ENCODE data around the gene SLC26A1. TPM values are rescaled to one million over a fixed set of nuclear protein-coding genes. Genes with fewer than 3 reads are reported as not detected.

The SLC26A1 gene
- total RNA-seq, 4 donors from 2014 or later, result 0.44 to 0.57 TPM; not detected in 2

DNA sequence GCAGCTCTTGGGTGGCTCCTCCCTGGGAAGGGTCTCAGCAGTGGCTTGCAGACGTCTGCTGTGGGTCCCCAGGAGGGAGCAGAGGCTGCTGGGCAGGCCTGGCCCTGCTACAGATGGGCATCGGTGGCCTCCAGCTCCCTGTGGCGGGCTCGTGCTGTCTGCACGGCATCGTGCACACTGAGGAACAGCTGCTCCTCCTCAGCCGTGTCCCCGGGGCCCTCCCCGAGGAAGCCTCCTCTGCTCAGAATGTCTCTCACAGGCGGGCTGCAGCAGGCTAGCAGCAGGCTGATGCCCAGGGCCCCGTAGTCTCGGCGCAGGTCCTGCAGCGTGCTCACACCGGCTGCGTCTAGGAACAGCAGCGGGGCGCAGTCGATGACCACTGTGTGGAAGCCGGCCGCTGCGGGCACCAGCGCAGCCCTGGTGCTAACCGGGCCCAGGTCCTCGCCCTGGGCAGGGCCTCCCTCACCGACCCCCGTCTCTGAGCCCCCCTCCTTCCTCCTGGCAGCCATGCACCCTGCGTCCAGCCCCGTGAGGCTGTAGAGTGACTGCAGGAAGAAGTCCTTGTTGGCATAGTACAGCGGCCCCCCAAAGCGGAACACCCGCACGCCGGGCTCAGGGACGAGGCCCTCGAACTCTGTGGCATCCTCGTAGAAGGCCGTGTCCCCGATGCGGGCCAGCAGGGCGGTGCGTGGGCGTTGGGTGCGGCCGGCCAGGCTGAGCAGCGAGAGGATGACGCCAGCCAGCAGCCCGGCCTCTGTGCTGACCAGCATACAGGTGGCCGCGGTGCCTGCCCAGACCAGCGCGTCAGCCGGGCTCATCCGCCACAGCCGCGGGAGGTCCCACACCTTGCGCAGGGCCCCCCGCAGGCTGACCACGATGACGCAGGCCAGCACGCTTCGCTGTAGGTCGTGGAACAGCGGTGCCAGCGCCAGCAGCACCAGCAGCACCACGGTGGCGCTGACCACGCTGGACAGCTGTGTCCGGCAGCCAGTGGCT is 4.2 kb downstream of the SLC26A1 start:
- TF ChIP-seq, protein P1, sequence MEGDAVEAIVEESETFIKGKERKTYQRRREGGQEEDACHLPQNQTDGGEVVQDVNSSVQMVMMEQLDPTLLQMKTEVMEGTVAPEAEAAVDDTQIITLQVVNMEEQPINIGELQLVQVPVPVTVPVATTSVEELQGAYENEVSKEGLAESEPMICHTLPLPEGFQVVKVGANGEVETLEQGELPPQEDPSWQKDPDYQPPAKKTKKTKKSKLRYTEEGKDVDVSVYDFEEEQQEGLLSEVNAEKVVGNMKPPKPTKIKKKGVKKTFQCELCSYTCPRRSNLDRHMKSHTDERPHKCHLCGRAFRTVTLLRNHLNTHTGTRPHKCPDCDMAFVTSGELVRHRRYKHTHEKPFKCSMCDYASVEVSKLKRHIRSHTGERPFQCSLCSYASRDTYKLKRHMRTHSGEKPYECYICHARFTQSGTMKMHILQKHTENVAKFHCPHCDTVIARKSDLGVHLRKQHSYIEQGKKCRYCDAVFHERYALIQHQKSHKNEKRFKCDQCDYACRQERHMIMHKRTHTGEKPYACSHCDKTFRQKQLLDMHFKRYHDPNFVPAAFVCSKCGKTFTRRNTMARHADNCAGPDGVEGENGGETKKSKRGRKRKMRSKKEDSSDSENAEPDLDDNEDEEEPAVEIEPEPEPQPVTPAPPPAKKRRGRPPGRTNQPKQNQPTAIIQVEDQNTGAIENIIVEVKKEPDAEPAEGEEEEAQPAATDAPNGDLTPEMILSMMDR (IDR thresholded peaks at IDR 0.05; ENCODE audit: low read depth), result no peak

DNA sequence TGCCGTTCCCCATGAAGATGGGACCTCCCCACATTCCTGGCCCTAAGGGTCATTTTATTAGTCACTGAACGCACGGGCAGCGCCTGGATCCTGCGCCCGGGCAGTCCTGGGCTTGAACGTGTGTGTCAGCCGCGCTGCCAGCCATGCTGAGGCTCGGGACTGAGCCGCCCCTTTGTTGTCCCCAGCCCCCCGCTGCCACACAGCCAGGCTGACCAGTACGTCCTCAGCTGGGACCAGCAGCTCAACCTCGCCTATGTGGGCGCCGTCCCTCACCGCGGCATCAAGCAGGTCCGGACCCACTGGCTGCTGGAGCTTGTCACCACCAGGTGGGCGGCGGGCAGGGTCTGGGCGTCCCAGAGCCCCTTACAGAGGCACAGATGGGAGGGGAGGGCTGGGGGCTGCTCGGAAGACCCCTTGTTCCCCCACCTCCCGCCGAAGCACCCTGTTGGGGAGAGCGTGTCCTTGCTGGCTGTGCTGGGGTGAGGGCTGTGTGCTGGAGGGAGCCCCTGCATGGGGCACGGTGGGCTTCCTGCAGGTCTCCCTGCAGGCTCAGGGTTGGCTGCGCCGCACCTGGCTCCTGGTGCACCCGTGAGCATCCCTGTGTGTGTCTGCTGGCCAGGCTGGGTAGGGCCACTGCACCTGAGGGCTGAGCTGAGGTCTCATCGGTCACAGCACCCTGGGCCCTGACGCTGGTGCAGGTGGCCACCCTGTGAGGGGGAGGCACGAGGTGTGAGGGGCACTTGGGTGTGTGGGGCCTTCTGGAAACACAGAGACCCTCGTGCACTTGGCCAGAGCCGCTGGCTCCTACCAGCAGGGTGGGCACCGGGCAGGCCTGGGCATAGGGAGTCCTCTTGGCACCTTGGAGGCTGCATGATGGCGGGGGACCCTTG is 5.3 kb downstream of the SLC26A1 start:
- TF ChIP-seq, protein P1 (IDR thresholded peaks at IDR 0.05; ENCODE audit: low read depth), result no peak

DNA sequence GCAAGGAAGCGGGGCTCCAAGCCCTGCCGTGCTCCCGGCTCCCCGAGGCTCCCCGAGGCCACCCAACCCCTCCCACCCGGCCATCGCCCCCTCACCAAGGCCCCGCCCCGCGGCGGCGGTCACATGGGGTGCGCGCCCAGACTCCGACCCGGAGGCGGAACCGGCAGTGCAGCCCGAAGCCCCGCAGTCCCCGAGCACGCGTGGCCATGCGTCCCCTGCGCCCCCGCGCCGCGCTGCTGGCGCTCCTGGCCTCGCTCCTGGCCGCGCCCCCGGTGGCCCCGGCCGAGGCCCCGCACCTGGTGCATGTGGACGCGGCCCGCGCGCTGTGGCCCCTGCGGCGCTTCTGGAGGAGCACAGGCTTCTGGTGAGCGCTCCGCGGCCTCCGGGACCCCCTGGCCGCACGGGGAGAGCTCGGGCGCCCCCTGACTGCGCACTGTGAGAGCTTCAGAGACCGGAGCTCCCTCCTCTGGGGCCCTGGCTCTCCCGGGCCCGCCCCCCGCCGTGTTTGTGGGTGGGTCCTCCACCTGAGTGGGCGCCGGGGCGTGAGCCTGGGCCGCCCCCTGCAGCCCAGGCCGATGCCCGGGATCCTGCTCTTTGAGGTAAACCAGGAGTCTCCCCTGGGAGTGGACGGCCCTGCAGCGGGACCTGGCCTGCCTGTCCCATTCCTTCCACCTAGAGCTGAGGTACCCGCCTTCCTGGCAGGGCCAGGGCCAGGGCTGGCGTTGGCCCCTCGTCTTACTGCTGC is 6.2 kb downstream of the SLC26A1 start, which contains the start of gene IDUA:
IDUA (plus strand) TSS at position 166 of the 745 bp plus-strand sequence; CDS start at position 207, 41 bp downstream.
- TF ChIP-seq, protein P1 (IDR thresholded peaks at IDR 0.05; ENCODE audit: low read depth), result no peak

DNA sequence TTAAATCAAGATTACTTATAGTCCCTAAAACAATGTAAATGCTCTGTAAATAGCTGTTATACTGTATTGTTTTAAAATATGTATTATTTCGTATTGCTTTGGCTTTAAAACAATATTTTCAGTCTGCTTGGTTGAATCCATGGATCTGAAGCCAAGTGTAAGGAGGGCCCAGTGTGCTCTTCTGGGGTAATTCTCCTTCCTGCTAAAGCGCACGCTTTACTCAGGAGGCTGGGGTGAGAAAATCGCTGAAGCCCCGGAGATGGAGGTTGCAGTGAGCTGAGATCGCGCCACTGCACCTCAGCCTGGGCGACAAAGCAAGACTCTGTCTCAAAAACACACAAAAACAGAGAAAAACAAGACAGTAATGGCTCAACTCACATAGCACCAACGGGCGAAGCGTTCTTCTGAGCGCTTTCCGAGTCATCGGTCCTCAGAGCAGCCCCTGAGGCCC is 6.8 kb downstream of the SLC26A1 start:
- TF ChIP-seq, protein P1 (IDR thresholded peaks at IDR 0.05; ENCODE audit: low read depth), result no peak

DNA sequence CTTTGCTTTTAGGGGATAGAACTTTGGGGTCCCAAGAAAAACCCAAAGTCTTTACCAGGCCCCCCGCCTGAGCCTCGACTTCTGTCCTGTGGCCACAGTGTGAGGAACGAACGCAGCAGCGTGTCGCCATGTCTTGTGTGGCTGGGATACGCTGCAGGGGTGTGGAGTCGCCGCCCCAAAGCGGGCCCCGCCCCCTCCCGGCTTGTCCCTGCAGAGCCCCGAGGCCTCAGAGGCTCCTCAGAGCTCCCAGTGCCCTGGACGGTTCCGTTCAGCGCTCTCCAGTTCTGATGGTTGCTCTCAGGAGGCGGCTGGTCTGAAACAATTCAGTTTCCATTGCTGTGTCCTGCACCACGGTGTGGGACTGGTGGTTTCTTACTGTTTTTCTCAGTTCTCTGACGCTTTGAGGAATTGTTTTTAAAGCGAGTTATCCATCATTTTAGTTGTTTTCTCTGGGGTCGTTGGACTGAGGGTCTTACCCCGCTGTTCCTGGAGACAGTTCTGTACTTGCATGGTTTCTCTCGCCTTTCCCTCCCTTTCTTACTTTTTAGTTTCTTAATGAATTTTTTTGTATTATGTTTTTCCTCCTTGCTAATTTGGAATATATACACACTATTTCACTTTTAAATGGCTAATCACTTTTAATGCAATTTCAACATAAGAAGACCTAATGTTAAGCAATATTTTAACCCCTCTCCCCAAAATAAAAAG is 7.9 kb downstream of the SLC26A1 start:
- TF ChIP-seq, protein P1 (IDR thresholded peaks at IDR 0.05; ENCODE audit: low read depth), result no peak

DNA sequence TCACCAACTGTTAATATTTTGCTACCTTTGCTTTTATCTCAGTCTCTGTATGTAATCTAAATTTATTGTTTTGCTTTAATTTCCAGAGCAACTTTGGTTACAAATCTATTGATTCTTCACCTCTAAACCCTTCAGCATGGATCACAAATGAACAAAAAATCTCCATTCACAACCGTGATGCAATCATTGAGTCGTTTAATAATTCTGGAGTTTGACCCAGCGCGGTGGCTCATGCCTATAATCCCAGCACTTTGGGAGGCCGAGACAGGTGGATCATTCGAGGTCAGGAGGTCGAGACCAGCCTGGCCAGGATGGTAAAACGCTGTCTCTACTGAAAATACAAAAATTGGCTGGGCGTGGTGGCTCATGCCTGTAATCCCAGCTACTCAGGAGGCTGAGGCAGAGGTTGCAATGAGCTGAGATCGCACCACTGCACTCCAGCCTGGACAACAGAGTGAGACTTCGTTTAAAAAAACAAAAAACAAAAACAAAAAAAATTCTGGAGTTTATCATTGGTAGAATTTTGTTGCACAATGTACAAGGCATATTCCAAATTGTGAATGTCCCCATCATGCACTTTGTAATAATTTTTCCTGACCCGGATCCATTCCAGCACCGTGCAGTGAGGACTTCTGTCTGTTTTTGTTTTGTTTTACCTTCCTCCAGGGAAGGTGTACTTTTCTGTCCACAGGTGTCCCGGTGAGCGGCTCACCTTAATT is 8.7 kb downstream of the SLC26A1 start:
- TF ChIP-seq, protein P1 (IDR thresholded peaks at IDR 0.05; ENCODE audit: low read depth), result no peak
